Thyroid gland (tissue), 4 donors: Measurements from ENCODE around the gene FH. TPM values are rescaled to one million over a fixed set of nuclear protein-coding genes. Genes with fewer than 3 reads are reported as not detected.
A peak's percentile ranks its signal among the peaks of the same experiment; 100 is the strongest.

ENCODE experiments used
- DNase-seq, 2 donors: peaks; one replicate each; pipeline ENCODE4 v3.0.0-alpha.2; 2019
- H3K27ac ChIP-seq, 3 donors: fragments of 200-600 bp; sonication (generic); 1 replicate in 2 of 3; 2 replicates in 1 of 3; pipeline ENCODE4 v1.5.1; 2016 to 2019; ENCODE audit warnings: mild to moderate bottlenecking in 1 of 3, moderate library complexity in 1 of 3
- H3K27me3 ChIP-seq: fragments of 200-600 bp; sonication (generic); one replicate; pipeline ENCODE4 v1.5.1; 2019
- H3K36me3 ChIP-seq, 2 donors: fragments of 200-600 bp; sonication (generic); one replicate each; pipeline ENCODE4 v1.5.1; 2016 to 2019
- H3K4me1 ChIP-seq, 2 donors: fragments of 200-600 bp; sonication (generic); one replicate each; pipeline ENCODE4 v1.5.1; 2017 to 2019
- H3K4me3 ChIP-seq, 3 donors: fragments of 200-600 bp; sonication (generic); replicated peaks in 1 of 3; 1 replicate in 2 of 3; 2 replicates in 1 of 3; pipeline ENCODE4 v1.5.1; 2016; ENCODE audit warnings: mild to moderate bottlenecking in 1 of 3
- H3K9me3 ChIP-seq: fragments of 200-600 bp; sonication (generic); one replicate; pipeline ENCODE4 v1.5.1; 2017
- POLR2A ChIP-seq, 2 donors: fragments of 450-650 bp; IDR thresholded peaks; one replicate each; pipeline ENCODE4 v1.6.1; 2017; ENCODE audit warnings: antibody characterized with exemption in 2 of 2, mild to moderate bottlenecking in 2 of 2, moderate library complexity in 1 of 2
- WGBS, 2 donors: methylation state at CpG; one replicate each; pipeline ENCODE4 v1.1.5; 2017; 5-methylcytosine and 5-hydroxymethylcytosine counted together
- intact Hi-C: fragments of 100-400 bp; cut with DNase I; formaldehyde crosslinking; loops from one replicate; pipeline ENCODE4 v1.15.1; 2023
- total RNA-seq, 4 donors: library from RNA; depleted of rRNA; stranded (reverse); fragments of >200 nt; gene quantifications; one replicate each; pipeline ENCODE4 v1.2.3, GENCODE V29; 2016
- TF ChIP-seq, protein P1 (sequence below), 6 experiments: fragments of 200-600 bp in 3 of 6; fragments of 450-650 bp in 3 of 6; sonication (generic) in 3 of 6; IDR thresholded peaks; one replicate each; pipeline ENCODE4 v1.5.1; 2016 to 2019; ENCODE audit warnings: antibody characterized with exemption in 6 of 6, mild to moderate bottlenecking in 2 of 6, inconsistent platforms in 1 of 6, moderate library complexity in 1 of 6

The FH gene
- 10 to 100 TPM; 52.7 to 84.3 (median 64.6) TPM for total RNA-seq

DNA sequence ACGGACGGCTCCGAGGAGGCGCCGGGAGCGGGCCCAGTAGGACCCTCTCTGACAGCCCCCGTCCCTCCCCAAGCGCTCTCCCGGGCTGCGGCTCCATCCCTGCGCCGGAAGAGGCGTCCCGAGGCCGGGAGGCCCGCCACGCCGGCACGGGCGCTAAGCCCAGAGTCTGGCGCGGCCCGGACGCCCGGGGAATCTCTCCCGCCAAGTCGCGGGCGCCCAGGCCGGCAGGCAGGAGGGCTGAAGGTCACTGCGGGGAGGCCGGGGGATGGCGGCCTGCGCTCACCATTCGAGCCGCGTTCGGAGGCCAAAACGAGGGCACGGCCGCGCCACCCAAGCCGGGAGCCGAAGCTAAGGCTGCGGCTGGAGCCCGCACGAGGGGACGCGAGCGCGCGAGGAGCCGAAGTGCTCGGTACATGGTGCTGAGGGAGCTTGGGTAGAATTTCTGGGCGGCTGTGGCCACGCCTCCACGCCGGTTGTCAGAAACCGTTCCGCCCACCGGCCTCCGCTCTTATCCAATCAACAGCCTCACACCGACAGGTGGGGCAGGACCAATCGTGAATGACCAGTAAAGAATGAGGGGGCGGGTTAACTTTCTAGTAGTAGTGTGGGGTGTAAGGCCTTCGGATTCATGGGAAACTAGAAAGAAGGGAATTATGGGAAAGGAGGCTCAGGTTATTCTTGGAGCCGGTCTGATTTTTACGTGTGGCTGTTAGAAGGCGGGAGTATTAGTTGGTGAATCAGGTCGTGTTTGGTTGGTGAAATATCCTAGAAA, at the start of gene FH:
Gene FH, minus strand, starts transcription at position 448 of the 772 bp plus-strand sequence. Its CDS starts 33 bp downstream, at position 415.
- DNase-seq = peak; percentile 97
- peak within 1 kb of the TSS; percentile 55 to 89 (median 70) for H3K4me3 ChIP-seq
- peak; percentile 13 to 96 for TF ChIP-seq POLR2A (IDR thresholded peaks at IDR 0.05)
- TF ChIP-seq, protein P1, sequence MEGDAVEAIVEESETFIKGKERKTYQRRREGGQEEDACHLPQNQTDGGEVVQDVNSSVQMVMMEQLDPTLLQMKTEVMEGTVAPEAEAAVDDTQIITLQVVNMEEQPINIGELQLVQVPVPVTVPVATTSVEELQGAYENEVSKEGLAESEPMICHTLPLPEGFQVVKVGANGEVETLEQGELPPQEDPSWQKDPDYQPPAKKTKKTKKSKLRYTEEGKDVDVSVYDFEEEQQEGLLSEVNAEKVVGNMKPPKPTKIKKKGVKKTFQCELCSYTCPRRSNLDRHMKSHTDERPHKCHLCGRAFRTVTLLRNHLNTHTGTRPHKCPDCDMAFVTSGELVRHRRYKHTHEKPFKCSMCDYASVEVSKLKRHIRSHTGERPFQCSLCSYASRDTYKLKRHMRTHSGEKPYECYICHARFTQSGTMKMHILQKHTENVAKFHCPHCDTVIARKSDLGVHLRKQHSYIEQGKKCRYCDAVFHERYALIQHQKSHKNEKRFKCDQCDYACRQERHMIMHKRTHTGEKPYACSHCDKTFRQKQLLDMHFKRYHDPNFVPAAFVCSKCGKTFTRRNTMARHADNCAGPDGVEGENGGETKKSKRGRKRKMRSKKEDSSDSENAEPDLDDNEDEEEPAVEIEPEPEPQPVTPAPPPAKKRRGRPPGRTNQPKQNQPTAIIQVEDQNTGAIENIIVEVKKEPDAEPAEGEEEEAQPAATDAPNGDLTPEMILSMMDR (IDR thresholded peaks at IDR 0.05) = no peak
- H3K36me3 ChIP-seq = peaks cover 0 to 3% of the 10 kb centered on the region in 2 donors
- intact Hi-C loops = no loop called here
- peak within 1 kb of the TSS; percentile 45 to 75 (median 75) for H3K27ac ChIP-seq
- H3K4me1 ChIP-seq = peaks cover 5 to 9% of the 10 kb centered on the region in 2 donors
- WGBS, 2 donors = 0 to 1% methylated on average over 15 to 29 of the region's 70 CpGs
- no peaks in the 10 kb centered on the region for H3K9me3 ChIP-seq
- H3K27me3 ChIP-seq = no peaks in the 10 kb centered on the region

GRCh38 chr1:241560849-241561187, 41.3 kb upstream of the FH start:
- no peak for TF ChIP-seq POLR2A (IDR thresholded peaks at IDR 0.05)
- TF ChIP-seq, protein P1 (IDR thresholded peaks at IDR 0.05) = no peak
- 91 to 93% methylated on average over 3 of the region's 3 CpGs for WGBS, 2 donors
- intact Hi-C loops = no loop called here

DNA sequence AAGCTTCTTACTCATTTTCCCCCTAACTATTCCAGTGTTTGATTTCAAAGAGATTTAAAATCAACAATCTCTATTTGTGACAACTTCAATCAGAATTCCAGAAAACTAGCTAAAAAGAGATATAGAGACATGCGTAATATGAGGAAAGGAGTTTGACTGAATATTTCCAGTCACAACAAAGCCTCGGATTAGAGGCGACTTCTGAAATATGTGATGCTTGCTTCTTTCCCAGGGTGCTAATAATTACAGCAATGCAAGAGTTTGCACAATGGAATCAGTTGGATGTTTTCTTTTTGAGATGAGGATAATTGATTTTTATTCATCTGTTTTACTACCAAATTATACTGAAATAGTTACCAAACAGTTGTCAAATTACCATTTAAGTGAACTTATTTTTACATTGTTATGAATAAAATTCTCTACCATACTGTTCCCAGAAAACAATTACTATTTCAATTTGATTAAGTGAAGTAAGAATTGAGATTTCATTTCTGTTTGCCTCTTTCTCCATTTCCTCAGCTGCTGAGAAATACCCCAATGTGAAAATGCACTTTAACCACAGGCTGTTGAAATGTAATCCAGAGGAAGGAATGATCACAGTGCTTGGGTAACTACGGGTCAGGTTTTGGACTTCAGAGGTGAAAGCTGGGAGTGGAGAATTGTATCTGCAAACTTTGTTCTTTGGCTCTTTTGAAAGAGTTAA, 40.7 kb upstream of the FH start:
- intact Hi-C loops = no loop called here
- Histone ChIP-seq H3K27ac (no peak overlapping the region), H3K4me1 (no peaks in the 10 kb centered on the region), H3K36me3 (no peaks in the 10 kb centered on the region), H3K9me3 (no peaks in the 10 kb centered on the region), H3K4me3 (no peak overlapping the region), H3K27me3 (no peaks in the 10 kb centered on the region)
- no peak for DNase-seq
- TF ChIP-seq, protein P1 (IDR thresholded peaks at IDR 0.05) = no peak
- TF ChIP-seq POLR2A (IDR thresholded peaks at IDR 0.05) = no peak
- 82 to 91% methylated on average over 4 of the region's 4 CpGs for WGBS, 2 donors

More at GRCh38 chr1:241560849-241561187, 41.3 kb upstream of the FH start:
- Histone ChIP-seq H3K36me3 (no peaks in the 10 kb centered on the region), H3K27ac (no peak overlapping the region), H3K4me3 (no peak overlapping the region), H3K27me3 (no peaks in the 10 kb centered on the region), H3K9me3 (no peaks in the 10 kb centered on the region), H3K4me1 (no peaks in the 10 kb centered on the region)
- DNase-seq = no peak

DNA sequence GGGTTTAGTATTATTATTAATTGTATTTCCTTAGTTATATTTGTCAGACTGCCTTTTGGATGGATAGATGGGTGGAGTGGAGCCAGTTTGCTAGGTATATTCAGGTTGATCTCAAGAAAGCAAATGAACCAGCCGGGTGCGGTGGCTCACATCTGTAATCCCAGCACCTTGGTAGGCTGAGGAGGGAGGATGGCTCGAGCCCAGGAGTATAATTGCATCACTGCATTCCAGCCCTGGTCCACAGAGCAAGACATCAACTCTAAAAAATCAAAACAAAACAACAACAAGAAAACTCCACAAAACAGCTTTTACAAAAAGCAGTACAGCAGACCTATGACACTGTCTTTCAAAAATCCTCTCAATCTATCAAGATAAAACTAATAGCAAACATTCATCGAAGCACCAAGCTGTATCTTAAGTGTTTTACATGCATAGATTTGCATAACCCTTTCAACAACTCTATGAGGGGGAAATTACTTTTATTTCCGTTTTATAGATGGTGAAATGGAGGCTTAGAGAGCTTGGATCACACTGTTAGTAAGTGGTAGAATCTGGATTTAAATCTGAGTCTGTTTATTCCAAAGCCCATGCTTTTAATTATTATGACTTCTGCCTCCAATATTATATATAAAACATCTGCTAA, 38.1 kb upstream of the FH start:
- no peak overlapping the region for H3K4me3 ChIP-seq
- no peaks in the 10 kb centered on the region for H3K9me3 ChIP-seq
- 77 to 81% methylated on average over 5 of the region's 5 CpGs for WGBS, 2 donors
- no peak overlapping the region for H3K27ac ChIP-seq
- no peak for DNase-seq
- H3K36me3 ChIP-seq = no peaks in the 10 kb centered on the region
- TF ChIP-seq, protein P1 (IDR thresholded peaks at IDR 0.05) = no peak
- no peak for TF ChIP-seq POLR2A (IDR thresholded peaks at IDR 0.05)
- intact Hi-C loops = no loop called here
- no peaks in the 10 kb centered on the region for H3K4me1 ChIP-seq
- no peaks in the 10 kb centered on the region for H3K27me3 ChIP-seq
